Peyer's patch (tissue), 4 donors: ENCODE data around the gene MAPK8. TPM values are rescaled to one million over a fixed set of nuclear protein-coding genes. Genes with fewer than 3 reads are reported as not detected.
A peak's percentile ranks its signal among the peaks of the same experiment; 100 is the strongest.

ENCODE experiments used
- DNase-seq, 3 donors: peaks; one replicate each; pipeline ENCODE4 v3.0.0-alpha.2; 2017 to 2019
- H3K27ac ChIP-seq, 4 donors: fragments of 200-600 bp; sonication (generic); one replicate each; pipeline ENCODE4 v1.5.1; 2016 to 2019
- H3K27me3 ChIP-seq, 2 donors: fragments of 200-600 bp; sonication (generic); one replicate each; pipeline ENCODE4 v1.5.1; 2019
- H3K36me3 ChIP-seq, 3 donors: fragments of 200-600 bp; sonication (generic); one replicate each; pipeline ENCODE4 v1.5.1; 2016 to 2019
- H3K4me1 ChIP-seq, 4 donors: fragments of 200-600 bp; sonication (generic); one replicate each; pipeline ENCODE4 v1.5.1; 2016 to 2019
- H3K4me3 ChIP-seq, 4 donors: fragments of 200-600 bp; sonication (generic); 1 replicate in 3 of 4; 2 replicates in 1 of 4; pipeline ENCODE4 v1.5.1; 2016 to 2019; ENCODE audit warnings: mild to moderate bottlenecking in 1 of 4
- H3K9me3 ChIP-seq, 4 donors: fragments of 200-600 bp; sonication (generic); one replicate each; pipeline ENCODE4 v1.5.1; 2016 to 2019; ENCODE audit warnings: mild to moderate bottlenecking in 1 of 4
- CTCF ChIP-seq, 6 experiments: fragments of 450-650 bp in 4 of 6; fragments of 200-600 bp in 2 of 6; sonication (generic) in 1 of 6; IDR thresholded peaks; one replicate each; pipeline ENCODE4 v1.5.1; 2017 to 2019; ENCODE audit warnings: antibody characterized with exemption in 6 of 6, mild to moderate bottlenecking in 3 of 6, moderate library complexity in 1 of 6
- POLR2A ChIP-seq, 2 donors: fragments of 450-650 bp; IDR thresholded peaks; one replicate each; pipeline ENCODE4 v1.5.1; 2017; ENCODE audit warnings: antibody characterized with exemption in 2 of 2, mild to moderate bottlenecking in 2 of 2, moderate library complexity in 2 of 2
- total RNA-seq, 4 donors: library from RNA; depleted of rRNA; stranded (reverse); fragments of >200 nt; gene quantifications; one replicate each; pipeline ENCODE4 v1.1.0, GENCODE V29; 2016

MAPK8 gene
- total RNA-seq, 4 donors from 2014 or later, result 59.9 to 89.0 (median 67.6) TPM

DNA sequence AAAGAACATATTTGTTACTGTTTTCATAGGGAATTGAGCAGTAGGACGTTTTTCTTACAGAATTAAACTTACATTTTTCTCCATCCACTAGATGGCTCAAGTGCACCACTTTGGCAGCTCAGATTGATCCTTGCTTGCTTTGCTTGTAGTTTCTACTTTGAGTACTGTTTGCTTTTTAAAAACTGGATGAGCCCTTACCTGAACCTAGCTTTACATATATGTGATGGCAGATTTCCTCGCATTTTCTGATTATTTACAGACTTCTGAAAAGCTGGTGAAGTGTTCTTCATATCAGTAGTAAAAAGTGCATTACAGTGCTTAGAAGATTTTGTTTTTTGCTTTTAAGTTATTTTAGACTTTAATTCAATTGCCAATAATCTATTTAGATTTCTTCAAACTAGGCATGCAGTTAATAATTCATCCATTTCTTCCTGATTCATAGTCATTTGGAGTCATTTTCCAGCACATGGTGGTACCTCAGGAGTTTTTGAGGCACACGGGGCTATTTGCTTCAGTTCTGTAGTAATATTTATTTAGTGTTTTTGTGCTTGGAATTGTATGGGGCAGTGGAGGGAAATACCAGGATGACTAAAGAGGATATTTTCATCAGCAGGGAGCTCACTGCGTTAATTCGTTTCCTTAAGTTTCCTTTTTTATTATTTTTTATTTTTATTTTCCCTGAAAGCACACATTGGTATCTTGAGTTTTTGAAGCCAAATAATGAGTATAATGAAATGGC lies 57.3 kb downstream of the MAPK8 start:
- peak in 1 of 3 donors; percentile 48 for DNase-seq
- Histone ChIP-seq H3K9me3 (no peaks in the 10 kb centered on the region), H3K27me3 (no peaks in the 10 kb centered on the region), H3K4me3 (no peak overlapping the region), H3K36me3 (no peaks in the 10 kb centered on the region), H3K27ac (no peak overlapping the region), H3K4me1 (peaks cover 0 to 18% (median 0%) of the 10 kb centered on the region in 4 donors)
- no peak for TF ChIP-seq POLR2A (IDR thresholded peaks at IDR 0.05)
- peak in 5 of 6 experiments; percentile 47 to 85 (median 76) for TF ChIP-seq CTCF (IDR thresholded peaks at IDR 0.05)

- H3K27ac ChIP-seq, result no peak overlapping the region
- no peak overlapping the region for H3K4me3 ChIP-seq
- H3K4me1 ChIP-seq, result peaks cover 0 to 18% (median 0%) of the 10 kb centered on the region in 4 donors
- no peaks in the 10 kb centered on the region for H3K9me3 ChIP-seq
- no peak for DNase-seq
- H3K27me3 ChIP-seq, result no peaks in the 10 kb centered on the region
- no peak for TF ChIP-seq CTCF (IDR thresholded peaks at IDR 0.05)
- no peak for TF ChIP-seq POLR2A (IDR thresholded peaks at IDR 0.05)
- H3K36me3 ChIP-seq, result no peaks in the 10 kb centered on the region
Measured at GRCh38 chr10:48364659-48365405, 58.4 kb downstream of the MAPK8 start.

DNA sequence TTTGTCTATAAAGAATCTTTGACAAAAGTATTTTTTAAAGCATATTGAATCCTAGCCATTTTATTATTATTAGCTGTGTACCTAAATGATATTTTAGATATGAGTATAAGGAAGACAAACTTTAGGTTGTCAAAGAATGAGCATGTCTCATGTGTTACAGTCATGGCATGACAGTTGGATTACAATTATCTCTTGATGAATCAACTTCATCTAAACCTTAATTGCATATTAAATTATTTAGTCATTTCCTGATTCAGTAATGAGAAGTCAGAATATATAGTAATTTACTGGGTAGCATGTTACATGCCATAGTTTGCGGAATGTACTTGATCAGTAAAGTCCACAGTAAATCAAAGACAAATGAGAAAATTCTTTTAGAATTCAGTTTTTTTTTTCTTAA lies 59.2 kb downstream of the MAPK8 start:
- peaks cover 0 to 18% (median 0%) of the 10 kb centered on the region in 4 donors for H3K4me1 ChIP-seq
- TF ChIP-seq CTCF (IDR thresholded peaks at IDR 0.05) (no peak), POLR2A (IDR thresholded peaks at IDR 0.05) (no peak)
- no peaks in the 10 kb centered on the region for H3K9me3 ChIP-seq
- H3K36me3 ChIP-seq, result no peaks in the 10 kb centered on the region
- no peak overlapping the region for H3K27ac ChIP-seq
- DNase-seq, result no peak
- no peaks in the 10 kb centered on the region for H3K27me3 ChIP-seq
- no peak overlapping the region for H3K4me3 ChIP-seq

GRCh38 chr10:48366261-48366660 lies 59.8 kb downstream of the MAPK8 start:
- Histone ChIP-seq H3K27ac (no peak overlapping the region), H3K9me3 (no peaks in the 10 kb centered on the region), H3K27me3 (no peaks in the 10 kb centered on the region), H3K4me1 (peaks cover 0 to 18% (median 0%) of the 10 kb centered on the region in 4 donors), H3K4me3 (no peak overlapping the region), H3K36me3 (no peaks in the 10 kb centered on the region)
- TF ChIP-seq CTCF (IDR thresholded peaks at IDR 0.05) (no peak), POLR2A (IDR thresholded peaks at IDR 0.05) (no peak)
- DNase-seq, result no peak

DNA sequence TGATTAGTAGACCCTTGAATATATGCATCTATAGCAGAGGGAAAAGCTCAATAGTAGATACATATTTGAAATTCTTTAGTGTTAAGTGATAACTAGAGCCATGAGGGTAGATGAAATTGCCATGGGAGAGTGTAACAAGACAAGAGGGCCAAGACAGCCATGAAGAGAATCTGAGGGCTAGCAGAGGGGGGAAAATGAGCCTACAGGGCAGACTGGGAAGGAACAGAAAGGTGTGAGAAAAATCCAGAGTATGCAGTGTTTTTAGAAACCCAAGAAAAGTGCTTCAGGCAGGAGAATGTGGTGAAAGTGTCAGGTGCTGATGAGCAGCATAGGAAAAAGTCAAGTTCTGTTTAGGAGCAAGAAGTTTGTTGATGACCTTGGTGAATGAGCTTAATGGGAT lies 63.0 kb downstream of the MAPK8 start:
- H3K4me1 ChIP-seq, result peaks cover 0 to 10% (median 0%) of the 10 kb centered on the region in 4 donors
- no peak overlapping the region for H3K27ac ChIP-seq
- H3K36me3 ChIP-seq, result no peaks in the 10 kb centered on the region
- no peaks in the 10 kb centered on the region for H3K27me3 ChIP-seq
- no peak for DNase-seq
- TF ChIP-seq CTCF (IDR thresholded peaks at IDR 0.05), result no peak
- no peak for TF ChIP-seq POLR2A (IDR thresholded peaks at IDR 0.05)
- no peak overlapping the region for H3K4me3 ChIP-seq
- H3K9me3 ChIP-seq, result no peaks in the 10 kb centered on the region
